Activated CD4-positive, alpha-beta T cell treated with anti-CD3 and anti-CD28 coated beads, Interleukin-2, Interleukin-6, amounts not matched to agents 100 ng/mL and 50 ng/mL, durations not matched to agents 16 hours and 8 hours (primary cell): Measurements from ENCODE around the gene PRDM1.

Experiments used
- DNase-seq: peaks from one replicate; pipeline ENCODE4 v3.0.0-alpha.2; 2020

PRDM1 gene

DNA sequence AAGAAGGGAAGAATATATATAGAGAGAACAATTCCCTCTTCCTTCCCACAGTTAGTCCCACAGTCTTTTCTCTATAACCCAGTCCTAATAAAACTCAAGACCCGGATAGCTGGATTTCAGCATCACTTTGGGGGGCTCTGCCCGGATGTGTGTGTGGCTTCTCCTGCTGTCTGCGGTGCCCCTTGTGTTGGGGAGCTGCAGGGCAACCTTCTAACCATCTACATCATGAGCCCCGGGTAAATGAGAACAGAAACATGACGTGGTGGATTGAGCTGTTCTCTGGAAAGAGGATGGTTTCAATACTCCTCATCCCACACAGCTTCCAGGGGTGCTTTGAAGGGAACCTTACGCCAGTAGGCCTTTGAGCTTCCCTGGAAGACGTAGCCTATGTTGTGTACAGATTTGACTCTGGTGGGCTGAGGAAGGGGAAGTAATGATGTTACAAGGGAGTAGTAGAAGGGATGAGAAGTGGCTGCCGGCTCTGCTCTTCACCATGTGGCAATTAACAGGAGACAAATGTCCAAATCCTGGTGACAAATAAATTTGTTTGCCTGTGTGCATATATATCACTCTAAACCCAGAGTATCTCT lies 13.5 kb upstream of the PRDM1 start:
- DNase-seq = no peak

GRCh38 chr6:106074146-106074545 lies 12.0 kb upstream of the PRDM1 start:
- DNase-seq = no peak

DNA sequence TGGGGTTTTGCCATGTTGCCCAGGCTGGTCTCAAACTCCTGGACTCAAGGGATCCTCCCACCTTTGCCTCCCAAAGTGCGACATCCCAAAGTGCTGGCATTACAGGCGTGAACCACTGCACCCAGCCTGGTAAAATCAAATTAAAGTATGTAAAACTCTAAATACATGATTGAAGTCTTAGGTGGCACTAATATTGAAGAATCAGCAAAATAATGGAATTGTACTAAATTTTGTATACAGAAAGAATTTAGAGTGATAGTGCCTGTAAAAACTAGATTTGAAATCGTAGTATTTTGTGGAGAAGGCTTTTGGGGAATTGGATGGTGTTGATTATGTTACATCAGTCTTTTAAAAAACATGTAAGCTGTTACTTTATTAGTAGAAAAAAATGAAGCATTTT lies 10.0 kb upstream of the PRDM1 start:
- no peak for DNase-seq

DNA sequence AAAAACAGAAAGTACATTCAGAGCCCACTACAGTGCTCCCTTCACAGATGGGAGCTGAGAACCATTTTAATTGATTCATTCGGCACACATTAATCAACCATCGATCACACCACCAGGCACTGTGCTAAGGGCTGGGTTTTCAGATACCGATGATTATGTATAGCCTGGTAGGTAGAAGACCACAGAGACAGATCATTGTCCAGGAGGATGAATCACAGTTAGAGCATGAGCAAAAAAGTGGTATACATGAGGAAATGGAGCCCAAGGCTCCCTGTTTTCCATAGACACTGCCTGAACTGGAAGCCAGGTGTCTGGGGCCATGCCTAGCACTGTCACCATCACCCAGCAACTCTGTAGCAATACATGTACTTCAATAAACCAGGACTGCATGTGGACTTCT lies 9.0 kb upstream of the PRDM1 start:
- DNase-seq = no peak

- DNase-seq = no peak
Observed at GRCh38 chr6:106077881-106078280, 8.3 kb upstream of the PRDM1 start.

- DNase-seq = no peak
Observed at GRCh38 chr6:106079961-106080762, 6.0 kb upstream of the PRDM1 start.

DNA sequence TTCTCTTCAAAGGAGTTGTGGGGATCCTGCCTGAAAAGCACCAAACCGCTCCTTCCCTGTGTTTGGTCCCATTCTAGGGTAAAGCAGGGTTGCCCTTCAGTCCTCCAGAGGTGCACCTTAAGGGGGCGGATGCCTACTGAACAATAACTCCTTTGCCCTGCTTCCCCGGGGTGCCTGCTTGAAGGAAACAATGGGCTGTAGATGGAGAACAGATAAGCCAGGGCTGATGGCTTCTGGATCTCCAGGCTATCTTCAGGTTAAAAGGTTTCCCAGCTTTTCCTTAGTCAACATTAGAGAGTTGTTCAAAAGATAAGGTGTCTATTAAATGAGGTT lies 5.4 kb upstream of the PRDM1 start:
- no peak for DNase-seq

- no peak for DNase-seq
Observed at GRCh38 chr6:106081715-106082114, 4.4 kb upstream of the PRDM1 start.

DNA sequence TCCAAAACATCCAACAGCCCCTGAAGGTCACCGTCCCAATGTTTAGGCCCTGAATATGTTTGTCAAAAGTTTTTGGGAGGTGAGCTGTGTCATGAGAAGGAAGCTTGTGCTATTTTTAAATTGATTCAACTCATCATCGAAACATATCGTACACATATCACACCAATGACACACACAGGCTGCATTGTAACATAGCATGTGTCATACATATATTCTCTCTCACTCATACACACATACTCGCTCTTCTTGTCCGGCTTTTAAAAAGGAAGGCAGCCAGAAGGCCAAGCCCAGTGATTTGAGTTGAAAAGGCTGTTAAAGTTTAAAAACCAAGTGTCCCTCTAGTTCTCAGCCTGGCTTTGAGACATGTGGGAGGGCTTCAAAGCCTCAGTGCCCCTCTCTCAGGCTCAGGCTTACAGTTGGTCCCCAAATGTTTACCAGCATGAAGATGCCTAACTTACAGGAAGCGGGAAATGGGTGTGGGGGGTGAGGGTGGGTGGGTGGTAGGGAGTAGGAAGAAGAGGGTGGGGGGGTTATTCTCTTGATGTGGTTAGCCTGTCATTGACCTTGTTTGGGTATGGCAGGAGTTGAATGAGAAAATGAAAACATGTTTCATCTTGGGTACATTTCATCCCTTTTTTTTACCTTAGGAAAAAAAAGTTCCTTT lies 3.3 kb upstream of the PRDM1 start:
- no peak for DNase-seq

DNA sequence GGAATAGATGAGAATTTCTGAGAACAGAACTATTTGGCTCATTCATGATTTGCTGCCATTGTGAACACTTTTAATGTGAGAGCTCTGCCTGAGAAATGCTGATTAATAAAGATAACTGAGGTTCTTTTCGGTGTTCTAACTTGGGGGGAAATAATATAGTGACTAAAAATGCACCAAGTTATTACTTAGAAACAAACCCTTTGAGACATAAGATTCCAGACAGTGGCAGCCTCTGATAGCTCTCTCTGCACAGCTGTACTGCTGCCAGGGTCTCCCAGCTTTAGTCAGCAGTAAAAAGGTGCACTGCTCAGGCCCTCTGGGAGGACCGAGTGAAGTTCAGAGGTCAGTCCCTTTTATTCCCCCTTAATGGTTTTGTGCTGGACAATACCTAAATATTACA lies 2.5 kb upstream of the PRDM1 start:
- peak; percentile 72 for DNase-seq

DNA sequence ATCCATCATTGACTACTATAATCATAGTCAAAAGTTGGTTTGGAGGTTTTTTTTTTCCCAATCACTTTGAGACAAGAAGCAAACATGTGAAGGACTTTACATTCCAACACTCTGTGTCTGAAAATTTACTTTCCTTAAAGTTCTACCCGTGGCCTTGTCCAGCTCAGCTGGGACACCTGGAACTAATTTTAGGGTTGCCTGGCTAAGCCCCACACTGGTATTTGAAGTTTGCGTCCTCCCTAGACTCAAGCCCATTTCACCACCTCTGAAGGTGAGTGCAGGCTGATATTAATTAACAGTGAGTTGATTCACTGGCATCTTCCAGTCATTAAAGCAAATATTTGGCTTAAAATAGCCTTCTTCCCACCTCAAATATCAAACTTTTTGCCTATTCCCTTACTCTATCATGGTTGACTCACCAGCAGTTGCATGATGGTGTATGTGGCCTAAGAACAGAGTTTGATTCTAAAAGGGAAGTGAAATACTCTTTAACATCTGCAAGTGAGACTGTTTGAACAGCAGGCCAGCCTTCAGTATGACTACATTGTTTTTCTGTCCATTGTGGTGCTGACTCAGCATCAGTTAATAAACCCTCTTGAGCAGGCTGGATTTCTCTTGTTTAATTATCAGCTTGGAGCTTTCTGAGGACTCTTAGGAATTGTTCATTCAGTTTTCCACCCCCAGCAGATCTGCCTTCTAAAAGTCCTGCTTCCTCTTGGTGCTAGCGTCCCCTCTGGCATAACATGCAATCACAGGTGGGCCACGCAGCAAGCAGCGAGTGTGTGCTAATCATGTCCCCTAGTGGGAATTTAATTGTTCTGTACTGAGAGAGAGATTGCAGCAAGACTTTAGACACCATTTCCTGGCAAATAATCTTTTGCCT lies 1.8 kb upstream of the PRDM1 start:
- peak; percentile 58 for DNase-seq

GRCh38 chr6:106084989-106085691 lies 996 bp upstream of the PRDM1 start:
- DNase-seq = no peak

GRCh38 chr6:106085692-106085983 lies 498 bp upstream of the PRDM1 start:
- DNase-seq = no peak

- DNase-seq = no peak
Observed at GRCh38 chr6:106086814-106087175, 659 bp downstream of the PRDM1 start.

DNA sequence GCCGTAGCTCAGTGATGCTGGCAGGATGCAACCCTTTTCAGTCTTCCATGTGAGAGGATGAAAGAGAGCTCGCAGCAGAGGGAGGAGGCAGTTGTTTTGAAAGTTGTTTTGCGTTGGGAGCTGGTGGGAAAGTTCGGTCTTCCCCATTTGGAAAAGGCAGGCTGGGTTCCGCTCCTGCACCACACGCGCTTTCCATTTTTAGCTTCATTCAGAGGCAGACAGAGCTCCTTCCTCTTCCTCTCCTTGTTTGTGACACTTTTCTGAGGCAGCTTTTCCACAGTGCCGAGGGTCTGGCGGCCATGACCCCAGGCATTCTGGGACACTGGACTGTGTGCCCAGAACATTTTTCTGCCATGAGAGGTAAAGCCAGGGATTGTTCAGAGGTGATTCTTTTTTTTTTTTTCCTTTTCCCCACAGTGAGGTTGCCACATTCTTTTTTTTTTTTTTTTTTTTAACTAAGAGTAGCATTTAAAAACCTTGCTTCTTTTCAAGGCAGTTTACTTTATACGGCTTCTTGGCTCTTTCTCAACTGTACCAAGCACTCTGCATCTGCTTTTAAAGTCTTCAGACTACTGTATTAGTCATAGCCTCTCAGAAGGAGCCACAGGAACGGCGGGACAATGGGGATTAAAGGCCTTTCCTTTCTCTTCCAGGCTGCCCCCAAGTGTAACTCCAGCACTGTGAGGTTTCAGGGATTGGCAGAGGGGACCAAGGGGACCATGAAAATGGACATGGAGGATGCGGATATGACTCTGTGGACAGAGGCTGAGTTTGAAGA lies 1.6 kb downstream of the PRDM1 start:
- no peak for DNase-seq

GRCh38 chr6:106090001-106090400 lies 3.9 kb downstream of the PRDM1 start:
- DNase-seq = peak; percentile 46

DNA sequence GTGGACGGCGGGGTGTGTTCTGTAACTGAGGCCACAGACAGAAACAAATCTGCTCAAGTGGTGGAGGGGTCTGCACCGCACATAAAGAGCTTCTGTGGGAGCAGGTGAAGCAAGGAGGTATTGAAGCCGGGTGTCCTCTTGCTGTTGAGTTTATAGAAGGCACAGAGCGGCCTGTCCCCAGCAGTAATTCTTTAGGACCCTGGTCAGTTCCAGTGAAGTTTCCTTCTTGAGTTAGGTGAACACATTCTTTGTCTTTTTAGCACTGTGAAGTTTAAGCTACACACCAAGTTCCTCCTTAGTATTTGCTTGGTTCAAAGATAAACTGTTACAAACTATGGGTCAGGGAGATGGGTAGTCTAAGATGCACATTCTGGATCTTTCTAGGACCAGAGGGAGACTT lies 6.1 kb downstream of the PRDM1 start:
- no peak for DNase-seq

GRCh38 chr6:106094261-106094963 lies 8.3 kb downstream of the PRDM1 start:
- no peak for DNase-seq

DNA sequence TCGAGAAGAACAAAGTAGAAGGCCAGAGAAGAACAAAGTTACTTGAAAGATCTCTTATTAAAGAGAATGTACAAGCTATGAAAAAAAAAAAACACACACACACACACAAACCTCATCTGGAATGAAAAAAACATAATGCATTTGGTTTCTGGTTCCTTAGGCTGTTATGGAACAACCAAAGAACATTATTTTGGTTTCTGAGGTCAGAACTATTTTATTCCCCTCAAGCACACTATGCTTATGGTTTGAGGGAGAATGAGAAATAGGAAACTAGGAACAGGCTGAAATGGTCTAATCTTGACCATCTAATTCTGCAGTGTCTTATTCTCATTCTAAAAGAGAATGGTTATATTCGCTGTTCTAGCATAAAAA lies 8.8 kb downstream of the PRDM1 start:
- DNase-seq = no peak

- peak; percentile 89 for DNase-seq
Observed at GRCh38 chr6:106097411-106098231, 11.5 kb downstream of the PRDM1 start.
